Measurements from ENCODE around the gene F2RL2. TPM values are rescaled to one million over a fixed set of nuclear protein-coding genes. Genes with fewer than 3 reads are reported as not detected.

Gene F2RL2
- total RNA-seq, 1 experiment from 2014 or later, result not detected

DNA sequence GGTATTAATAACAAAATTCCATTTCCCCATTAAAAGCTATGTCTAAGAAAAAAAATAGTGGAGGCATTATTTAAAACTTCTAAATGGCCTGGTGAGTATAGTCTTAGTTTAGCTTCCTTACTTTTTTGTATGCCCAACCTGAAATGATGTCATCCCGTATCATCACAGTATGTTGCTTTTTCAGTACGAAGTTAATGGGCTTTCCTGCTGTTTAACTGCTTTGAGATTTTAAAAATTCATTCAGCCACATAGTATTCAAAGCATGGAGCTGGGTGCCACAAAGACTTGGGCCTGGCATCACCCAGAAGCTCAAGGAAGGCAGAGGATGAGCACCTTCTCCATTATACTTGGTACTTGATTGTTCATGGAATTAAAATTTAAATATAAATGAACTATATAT, 7.4 kb downstream of the F2RL2 start:
- Histone ChIP-seq H4K8ac (replicated peaks; ENCODE audit: insufficient read length, low read depth, low read length) (no peak overlapping the region), H2BK12ac (ENCODE audit: insufficient read length, low read depth, low read length) (no peak overlapping the region), H3K4ac (ENCODE audit: low read depth, low read length) (no peak overlapping the region), H3K79me2 (ENCODE audit: insufficient read depth, low read length) (no peaks in the 10 kb centered on the region), H2BK120ac (ENCODE audit: low read depth, low read length, poor library complexity, severe bottlenecking) (no peak overlapping the region), H3K4me2 (ENCODE audit: insufficient read depth, insufficient read length, low read length) (no peak overlapping the region), H4K20me1 (ENCODE audit: control insufficient read depth, insufficient read depth, insufficient read length) (no peaks in the 10 kb centered on the region), H2AK5ac (ENCODE audit: insufficient read length, low read length) (no peak overlapping the region), H3K9ac (ENCODE audit: extremely low read depth, insufficient read length, low read length) (no peak overlapping the region), H3K9me3 (ENCODE audit: control insufficient read depth, low read depth, low read length) (no peaks in the 10 kb centered on the region), H3K4me1 (ENCODE audit: insufficient read depth, low read length) (no peaks in the 10 kb centered on the region), H4K91ac (ENCODE audit: insufficient read length, low read depth, low read length) (no peak overlapping the region), H3T11ph (ENCODE audit: low read length) (no peak overlapping the region), H4K5ac (ENCODE audit: insufficient read length, low read depth, low read length) (no peak overlapping the region), H3K27ac (ENCODE audit: insufficient read length, low read depth, low read length) (no peak overlapping the region), H2AFZ (ENCODE audit: low read length) (no peak overlapping the region), H3K23me2 (ENCODE audit: insufficient read length, low read depth, low read length, poor library complexity, severe bottlenecking) (no peaks in the 10 kb centered on the region), H2BK5ac (ENCODE audit: insufficient read length, low read length) (no peak overlapping the region), H3K14ac (ENCODE audit: insufficient read depth, low read length) (no peak overlapping the region), H3K56ac (ENCODE audit: insufficient read length, low read depth, low read length) (no peak overlapping the region), H3K79me1 (ENCODE audit: insufficient read depth, low read depth, low read length, poor library complexity, severe bottlenecking) (no peaks in the 10 kb centered on the region), H3K27me3 (ENCODE audit: insufficient read depth, low read length) (no peaks in the 10 kb centered on the region), H2BK20ac (ENCODE audit: low read depth, low read length, poor library complexity, severe bottlenecking) (no peak overlapping the region), H3K18ac (ENCODE audit: insufficient read length, low read depth, low read length) (no peak overlapping the region), H3K23ac (ENCODE audit: insufficient read length, low read depth, low read length) (no peak overlapping the region), H2BK15ac (ENCODE audit: low read depth, low read length) (no peak overlapping the region)
- Mint-ChIP-seq H3K9me3 (no peaks in the 10 kb centered on the region), H3K4me1 (no peaks in the 10 kb centered on the region), H3K27ac (no peak overlapping the region; a peak in 1 of 7 replicates), H3K27me3 (ENCODE audit: low read depth) (no peaks in the 10 kb centered on the region), H3K4me3 (no peak overlapping the region), H3K36me3 (ENCODE audit: insufficient read depth in 1 of 3, low read depth in 3 of 3) (peaks cover 0 to 2% (median 2%) of the 10 kb centered on the region in 3 experiments; a peak in 3 of 7 replicates)
- DNase-seq, result no peak
- WGBS (ENCODE audit: extremely low coverage, insufficient read length, low lambda C conversion rate), result no CpG with 5 or more reads among the region's 2 CpGs
- TF ChIP-seq, protein P1, sequence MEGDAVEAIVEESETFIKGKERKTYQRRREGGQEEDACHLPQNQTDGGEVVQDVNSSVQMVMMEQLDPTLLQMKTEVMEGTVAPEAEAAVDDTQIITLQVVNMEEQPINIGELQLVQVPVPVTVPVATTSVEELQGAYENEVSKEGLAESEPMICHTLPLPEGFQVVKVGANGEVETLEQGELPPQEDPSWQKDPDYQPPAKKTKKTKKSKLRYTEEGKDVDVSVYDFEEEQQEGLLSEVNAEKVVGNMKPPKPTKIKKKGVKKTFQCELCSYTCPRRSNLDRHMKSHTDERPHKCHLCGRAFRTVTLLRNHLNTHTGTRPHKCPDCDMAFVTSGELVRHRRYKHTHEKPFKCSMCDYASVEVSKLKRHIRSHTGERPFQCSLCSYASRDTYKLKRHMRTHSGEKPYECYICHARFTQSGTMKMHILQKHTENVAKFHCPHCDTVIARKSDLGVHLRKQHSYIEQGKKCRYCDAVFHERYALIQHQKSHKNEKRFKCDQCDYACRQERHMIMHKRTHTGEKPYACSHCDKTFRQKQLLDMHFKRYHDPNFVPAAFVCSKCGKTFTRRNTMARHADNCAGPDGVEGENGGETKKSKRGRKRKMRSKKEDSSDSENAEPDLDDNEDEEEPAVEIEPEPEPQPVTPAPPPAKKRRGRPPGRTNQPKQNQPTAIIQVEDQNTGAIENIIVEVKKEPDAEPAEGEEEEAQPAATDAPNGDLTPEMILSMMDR (conservative IDR thresholded peaks at IDR 0.05), result no peak

Measured in H9 (cell line).